Measurements from ENCODE around the gene GCNA.

- TF ChIP-seq CTCF (conservative IDR thresholded peaks at IDR 0.05 in 1 of 2, IDR thresholded peaks at IDR 0.05 in 1 of 2; ENCODE audit: low read depth in 1 of 2, low read length in 2 of 2) (no peak), EZH2 (IDR thresholded peaks at IDR 0.05; ENCODE audit: low read length, missing control alignments) (no peak)
Observed at GRCh38 chrX:71616672-71617529, 38.7 kb downstream of the GCNA start.
